K562 (cell line): ENCODE data around the gene SMARCA4. TPM values are rescaled to one million over a fixed set of nuclear protein-coding genes. Genes with fewer than 3 reads are reported as not detected.
A peak's percentile ranks its signal among the peaks of the same experiment; 100 is the strongest.

Experiments used
- ATAC-seq: fragments of 200-7000 bp; cut with Tn5 transposase; 3 replicates; pipeline ENCODE4 v1.9.1; 2020; ENCODE audit warnings: moderate library complexity
- BruUV-seq: library from RNA; stranded (reverse); fragments of 400-500 nt; replicated peaks from 2 replicates; lab custom pipeline; 2021; lab: Mats Ljungman, UMichigan
- CTCF ChIA-PET: fragments of 300-600 bp; formaldehyde crosslinking; extraction: SDS; loops from one replicate; lab custom pipeline; 2021; ENCODE audit warnings: low intra/inter-chr PET ratio; lab: Yijun Ruan, JAX
- POLR2A ChIA-PET: fragments of 300-600, 350-650 bp; sonication (Branson Sonifier 250); formaldehyde crosslinking; extraction: SDS; loops from one replicate; lab custom pipeline; 2021; ENCODE audit warnings: antibody characterized with exemption, inconsistent platforms; lab: Yijun Ruan, JAX
- DNase-seq, 4 experiments: peaks; one replicate each; pipeline versions ENCODE4 v3.0.0 to v3.0.0-alpha.2; 2011 to 2018; ENCODE audit warnings: low spot score in 3 of 4, mixed read lengths in 3 of 4; ENCODE audit errors: extremely low read depth in 1 of 4
- FAIRE-seq: peaks from 2 replicates; lab custom pipeline; 2011; peaks lifted over from hg19 to GRCh38; lab: Jason Lieb, UNC
- H2AFZ ChIP-seq: 2 replicates; pipeline ENCODE4 v1.6.0; 2011; ENCODE audit warnings: low read depth, low read length, control low read depth, inconsistent platforms
- H3K27ac ChIP-seq: fragments of 200-600 bp; 3 replicates; pipeline ENCODE4 v1.8.0; 2011; ENCODE audit warnings: low read depth, mild to moderate bottlenecking, control low read depth, inconsistent platforms, low read length, moderate library complexity, mixed read lengths; ENCODE audit errors: extremely low read depth
- H3K27me3 ChIP-seq, 2 experiments: fragments of 300-600 bp in 1 of 2; 2 replicates in 1 of 2; 3 replicates in 1 of 2; pipeline versions ENCODE4 v1.6.0 to v1.8.0; 2011; ENCODE audit warnings: inconsistent platforms in 2 of 2, low read length in 2 of 2, mild to moderate bottlenecking in 1 of 2, mixed read lengths in 1 of 2, moderate library complexity in 1 of 2; ENCODE audit not compliant: control insufficient read depth in 2 of 2, insufficient read depth in 2 of 2
- H3K36me3 ChIP-seq: fragments of 300-600 bp; 3 replicates; pipeline ENCODE4 v1.8.0; 2011; ENCODE audit warnings: mild to moderate bottlenecking, low read length, inconsistent platforms; ENCODE audit not compliant: control insufficient read depth, insufficient read depth
- H3K4me1 ChIP-seq, 2 experiments: fragments of 200-600 bp in 1 of 2; replicated peaks in 1 of 2; 2 replicates in 1 of 2; 3 replicates in 1 of 2; pipeline versions ENCODE4 v1.5.1 to v1.8.0; 2011; ENCODE audit warnings: inconsistent platforms in 2 of 2, low read length in 2 of 2, mild to moderate bottlenecking in 1 of 2, mixed read lengths in 1 of 2, moderate library complexity in 1 of 2; ENCODE audit not compliant: control insufficient read depth in 2 of 2, insufficient read depth in 2 of 2
- H3K4me2 ChIP-seq: 2 replicates; pipeline ENCODE4 v1.6.1; 2011; ENCODE audit warnings: low read length, control low read depth, inconsistent platforms, mixed read lengths; ENCODE audit not compliant: insufficient read depth
- H3K4me3 ChIP-seq: fragments of 200-600 bp; sonication (generic), shearing (Covaris generic); 2 replicates; pipeline ENCODE4 v1.5.1; 2016; ENCODE audit warnings: control low read depth, inconsistent platforms
- H3K79me2 ChIP-seq: fragments of 200-600 bp; 3 replicates; pipeline ENCODE4 v1.8.0; 2011; ENCODE audit warnings: low read length, inconsistent platforms; ENCODE audit not compliant: control insufficient read depth, insufficient read depth
- H3K9ac ChIP-seq, 2 experiments: 2 replicates each; pipeline versions ENCODE4 v1.6.0 to v1.6.1; 2011; ENCODE audit warnings: low read depth in 2 of 2, low read length in 2 of 2, control low read depth in 1 of 2, inconsistent platforms in 1 of 2, mild to moderate bottlenecking in 1 of 2, mixed read lengths in 1 of 2; ENCODE audit not compliant: insufficient read depth in 1 of 2
- H3K9me1 ChIP-seq: one replicate; pipeline ENCODE4 v1.6.0; 2011; ENCODE audit warnings: inconsistent platforms, mild to moderate bottlenecking, low read length, moderate library complexity; ENCODE audit not compliant: control insufficient read depth, insufficient read depth
- H3K9me3 ChIP-seq: replicated peaks from 2 replicates; pipeline ENCODE4 v1.5.1; 2011; ENCODE audit warnings: low read depth, low read length, inconsistent platforms; ENCODE audit not compliant: control insufficient read depth, insufficient read depth
- H4K20me1 ChIP-seq: replicated peaks from 2 replicates; pipeline ENCODE4 v1.6.1; 2011; ENCODE audit warnings: low read length, inconsistent platforms, mixed read lengths; ENCODE audit not compliant: control insufficient read depth, insufficient read depth
- NKRF ChIP-seq: fragments of 450-650 bp; IDR thresholded peaks from 2 replicates; pipeline ENCODE4 v1.6.1; 2016; ENCODE audit warnings: borderline replicate concordance
- POLR2A ChIP-seq: fragments of 450-650 bp; conservative IDR thresholded peaks from 2 replicates; pipeline ENCODE4 v1.6.1; 2016
- POLR2AphosphoS2 ChIP-seq: IDR thresholded peaks from 2 replicates; pipeline ENCODE4 v1.6.1; 2012; ENCODE audit warnings: low read length, improper control_type of control experiment
- POLR2B ChIP-seq: fragments of 450-650 bp; IDR thresholded peaks from 2 replicates; pipeline ENCODE4 v1.6.1; 2018; ENCODE audit warnings: low read depth; ENCODE audit not compliant: partially characterized antibody
- POLR2G ChIP-seq: fragments of 200-400 bp; formaldehyde crosslinking; IDR thresholded peaks from 2 replicates; pipeline ENCODE4 v1.6.1; 2017; ENCODE audit warnings: low read depth, mild to moderate bottlenecking, antibody characterized with exemption, low read length, moderate library complexity
- RBFOX2 ChIP-seq: fragments of 200-400 bp; formaldehyde crosslinking; IDR thresholded peaks from 2 replicates; pipeline ENCODE4 v1.6.1; 2017; ENCODE audit warnings: low read depth, mild to moderate bottlenecking, low read length, moderate library complexity
- SUPT5H ChIP-seq: fragments of 450-650 bp; IDR thresholded peaks from 2 replicates; pipeline ENCODE4 v1.6.1; 2016
- TRIM28 ChIP-seq: fragments of 450-650 bp; IDR thresholded peaks from 2 replicates; pipeline ENCODE4 v1.6.1; 2017
- ZBTB8A ChIP-seq: fragments of 450-650 bp; IDR thresholded peaks from 2 replicates; pipeline ENCODE4 v1.6.1; 2018; ENCODE audit warnings: mild to moderate bottlenecking, moderate library complexity; ENCODE audit not compliant: partially characterized antibody
- ZNF174 ChIP-seq: fragments of 250-450 bp; sonication (Bioruptor Pico); IDR thresholded peaks from 2 replicates; pipeline ENCODE4 v1.4.0; 2020; ENCODE audit warnings: mild to moderate bottlenecking
- ZNF282 ChIP-seq: sonication (generic); formaldehyde crosslinking; IDR thresholded peaks from 2 replicates; pipeline ENCODE4 v1.8.1; 2023; ENCODE audit warnings: missing genetic modification reagents
- WGBS: fragments of 100-300 bp; shearing (Covaris generic); methylation state at CpG from one replicate; pipeline ENCODE4 v1.1.6; 2016; ENCODE audit warnings: low coverage, mixed read lengths; ENCODE audit not compliant: insufficient coverage; ENCODE audit errors: missing lambda C conversion rate; 5-methylcytosine and 5-hydroxymethylcytosine counted together
- in situ Hi-C: fragments of 300-500 bp; cut with MboI; formaldehyde crosslinking; loops from 4 replicates; pipeline ENCODE4 v1.15.0; 2018; ENCODE audit warnings: inconsistent platforms, mixed read lengths
- intact Hi-C: fragments of 100-400 bp; cut with micrococcal nuclease; formaldehyde crosslinking; loops from 2 replicates; pipeline ENCODE4 v1.14.2; 2022
- polyA plus RNA-seq, 8 experiments: library from polyadenylated mRNA; depleted of rRNA in 4 of 8; stranded (reverse) in 5 of 8; unstranded in 3 of 8; fragments of >200 nt; fragmentation: Nextera tagmentation in 2 of 8; fragmentation: Illumina TruSeq in 1 of 8; extraction: Ambion mirVana in 2 of 8; extraction: Trizol in 1 of 8; gene quantifications; 2 replicates each; pipeline versions ENCODE4 v1.2.1 to v1.2.3, GENCODE V29; 2011 to 2014; ENCODE audit warnings: inconsistent platforms in 1 of 8, missing spikeins in 1 of 8
- total RNA-seq, 7 experiments: library from RNA; depleted of rRNA in 6 of 7; stranded (reverse); fragments of >200 nt in 6 of 7; fragmentation: Illumina TruSeq in 2 of 7; extraction: Trizol in 2 of 7; gene quantifications; 2 replicates each; pipeline versions ENCODE4 v1.2.1 to v1.2.3, GENCODE V29; 2011 to 2021; ENCODE audit warnings: low replicate concordance in 1 of 7

SMARCA4 gene
- total and polyA plus RNA-seq, 9 of the 15 experiments (the other 6 are each of a cell fraction or from before 2014, with no cell fraction given): 19.3 to 207 (median 52.1) TPM

GRCh38 chr19:11098327-11098726, 137.5 kb downstream of the SMARCA4 start:
- CTCF ChIA-PET: no interaction called here
- Histone ChIP-seq H4K20me1 (peaks cover 68% of the 10 kb centered on the region), H3K27ac (no peak overlapping the region), H3K79me2 (peaks cover 94% of the 10 kb centered on the region), H3K27me3 (no peaks in the 10 kb centered on the region), H3K4me2 (no peak overlapping the region), H3K4me1 (peaks cover 32% of the 10 kb centered on the region in 2 experiments), H3K9me3 (no peaks in the 10 kb centered on the region), H3K9ac (no peak overlapping the region), H2AFZ (no peak overlapping the region), H3K4me3 (no peak overlapping the region), H3K36me3 (peaks cover 95% of the 10 kb centered on the region), H3K9me1 (peaks cover 23% of the 10 kb centered on the region)
- POLR2A ChIA-PET: interaction anchor here (0.9 to 1.1 kb wide), 2 partner anchors 9 to 62 kb away, joined by 3 read pairs; partner anchors contain the start of gene LDLR
- TF ChIP-seq POLR2AphosphoS2 (0 out of 2 replicates have a peak, but pooled peaks have one; percentile 64), ZNF174 (no peak), SUPT5H (0 out of 2 replicates have a peak, but pooled peaks have one; percentile 52), POLR2A (peak; percentile 55), ZBTB8A (no peak), TRIM28 (no peak), RBFOX2 (peak; percentile 63), POLR2G (0 out of 2 replicates have a peak, but pooled peaks have one; percentile 27), NKRF (no peak), ZNF282 (no peak), POLR2B (peak; percentile 39)
- no peak for ATAC-seq
- intact Hi-C loops (no loop called here), in situ Hi-C loops (no loop called here)
- 100% methylated on average over 2 of the region's 2 CpGs for WGBS
- no peak for DNase-seq
- FAIRE-seq: no peak
- BruUV-seq: no TSS peak
